Lung (tissue), 12 donors: ENCODE measurements around the gene AHCY. TPM values are rescaled to one million over a fixed set of nuclear protein-coding genes. Genes with fewer than 3 reads are reported as not detected.
A peak's percentile ranks its signal among the peaks of the same experiment; 100 is the strongest.
"Not testable (repeated sequence)": the region's sequence is repeated elsewhere in the genome, so short reads cannot be mapped to it uniquely, and the experiment has no call there.

ENCODE experiments used
- ATAC-seq: fragments of 200-7000 bp; cut with Tn5 transposase; one replicate; pipeline ENCODE4 v1.9.1; 2020; ENCODE audit warnings: moderate number of reproducible peaks; ENCODE audit not compliant: insufficient read depth, low FRiP score
- DNase-seq, 3 donors: peaks; one replicate each; pipeline ENCODE4 v3.0.0-alpha.2; 2013 to 2017
- H3K27ac ChIP-seq, 2 donors: one replicate each; pipeline ENCODE4 v1.5.1; 2013; ENCODE audit warnings: mild to moderate bottlenecking in 2 of 2, moderate library complexity in 2 of 2, control low read depth in 1 of 2, inconsistent platforms in 1 of 2, low read depth in 1 of 2, low read length in 1 of 2
- H3K27me3 ChIP-seq, 3 donors: one replicate each; pipeline ENCODE4 v1.5.1; 2013; ENCODE audit warnings: low read length in 2 of 3; ENCODE audit not compliant: control insufficient read depth in 3 of 3, insufficient read depth in 3 of 3
- H3K36me3 ChIP-seq, 4 donors: one replicate each; pipeline ENCODE4 v1.5.1; 2013; ENCODE audit warnings: low read length in 4 of 4, mild to moderate bottlenecking in 1 of 4, moderate library complexity in 1 of 4; ENCODE audit not compliant: control insufficient read depth in 4 of 4, insufficient read depth in 4 of 4
- H3K4me1 ChIP-seq, 5 donors: one replicate each; pipeline ENCODE4 v1.5.1; 2013; ENCODE audit warnings: low read length in 5 of 5, mild to moderate bottlenecking in 2 of 5, moderate library complexity in 1 of 5; ENCODE audit not compliant: control insufficient read depth in 5 of 5, insufficient read depth in 5 of 5
- H3K4me3 ChIP-seq: one replicate; pipeline ENCODE4 v1.5.1; 2013; ENCODE audit warnings: mild to moderate bottlenecking, control low read depth, moderate library complexity
- H3K9ac ChIP-seq, 2 donors: one replicate each; pipeline ENCODE4 v1.5.1; 2013; ENCODE audit warnings: low read length in 2 of 2, control low read depth in 1 of 2; ENCODE audit not compliant: insufficient read depth in 1 of 2
- H3K9me3 ChIP-seq, 4 donors: one replicate each; pipeline ENCODE4 v1.5.1; 2013; ENCODE audit warnings: low read length in 3 of 4, mild to moderate bottlenecking in 1 of 4, moderate library complexity in 1 of 4; ENCODE audit not compliant: control insufficient read depth in 4 of 4, insufficient read depth in 3 of 4
- CTCF ChIP-seq: IDR thresholded peaks from 2 replicates; pipeline ENCODE4 v1.5.1; 2012; ENCODE audit warnings: mild to moderate bottlenecking; ENCODE audit errors: control extremely low read depth, extremely low read depth
- WGBS, 2 donors: extraction: QIAGEN DNeasy Blood & Tissue Kit; methylation state at CpG; one replicate each; pipeline ENCODE4 v1.1.7; 2013; 5-methylcytosine and 5-hydroxymethylcytosine counted together
- polyA plus RNA-seq, 2 donors: library from polyadenylated mRNA; stranded (reverse); fragments of 200-250 nt; gene quantifications; one replicate each; pipeline ENCODE4 v1.2.1, GENCODE V29; 2013
- total RNA-seq, 2 donors: library from RNA; depleted of rRNA in 1 of 2; stranded (reverse); fragments of >200 nt in 1 of 2; gene quantifications; one replicate each; pipeline ENCODE4 v1.2.1, GENCODE V29; 2014 to 2021
- donor health status: control.
- donor health status: control.
- donor health status: Bipolar disorder and iron deficiency.
- donor health status: healthy.
- donor health status: DM: yes; HTN: yes; CAD: no.

Gene AHCY
- total and polyA plus RNA-seq, 4 donors = 40.2 to 116 (median 105) TPM

DNA sequence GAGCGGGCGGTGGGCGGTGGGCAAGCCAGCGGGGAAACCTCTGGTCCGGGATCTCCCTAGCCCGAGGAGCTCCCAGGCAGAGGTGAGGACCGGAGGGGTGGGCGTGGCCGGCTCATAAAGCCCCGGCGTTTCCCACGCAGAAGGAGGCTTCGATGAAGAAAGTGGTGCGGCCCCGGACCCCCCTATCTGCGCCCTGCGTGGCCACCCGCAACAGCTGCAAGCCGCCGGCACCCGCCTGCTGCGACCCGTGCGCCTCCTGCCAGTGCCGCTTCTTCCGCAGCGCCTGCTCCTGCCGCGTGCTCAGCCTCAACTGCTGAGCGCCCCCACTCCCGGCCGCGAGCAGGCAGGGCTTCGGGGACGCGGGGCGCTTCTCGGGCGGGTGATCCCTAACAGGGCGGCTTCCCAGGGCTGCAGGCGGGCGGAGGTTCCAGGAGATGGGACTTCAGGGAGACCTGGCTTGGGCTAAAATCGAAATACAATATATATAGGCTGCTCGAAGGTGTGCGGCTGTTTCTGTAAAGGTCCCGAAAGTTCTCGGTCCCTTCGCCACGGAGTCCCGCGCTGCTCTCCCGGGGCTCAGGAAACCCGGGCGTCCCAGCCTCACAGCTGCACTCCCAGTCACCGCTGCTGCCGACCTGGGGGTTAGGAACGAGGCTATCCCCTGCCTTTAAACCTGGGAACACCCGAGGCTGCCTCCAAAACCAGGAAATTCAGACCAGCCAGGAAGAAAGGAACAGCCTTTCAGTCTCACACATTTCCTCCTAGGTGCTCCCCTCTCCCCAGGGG lies 34.1 kb downstream of the AHCY start:
- DNase-seq = peak; percentile 36 to 64 (median 49)
- no peak for ATAC-seq

GRCh38 chr20:34268145-34268544 lies 35.0 kb downstream of the AHCY start:
- WGBS, 2 donors = 96 to 97% methylated on average over 12 of the region's 12 CpGs
- Histone ChIP-seq H3K36me3 (no peaks in the 10 kb centered on the region), H3K27me3 (no peaks in the 10 kb centered on the region), H3K4me3 (no peak overlapping the region), H3K9me3 (no peaks in the 10 kb centered on the region), H3K27ac (no peak overlapping the region), H3K9ac (no peak overlapping the region), H3K4me1 (peaks cover 0 to 6% (median 2%) of the 10 kb centered on the region in 5 donors)
- TF ChIP-seq CTCF = no peak
- ATAC-seq = no peak
- no peak for DNase-seq

More for the DNA sequence above, 34.1 kb downstream of the AHCY start:
- Histone ChIP-seq H3K9ac (no peak overlapping the region), H3K9me3 (no peaks in the 10 kb centered on the region), H3K27me3 (no peaks in the 10 kb centered on the region), H3K4me1 (peaks cover 0 to 6% (median 2%) of the 10 kb centered on the region in 5 donors), H3K27ac (no peak overlapping the region), H3K36me3 (no peaks in the 10 kb centered on the region), H3K4me3 (no peak overlapping the region)
- TF ChIP-seq CTCF = no peak
- WGBS, 2 donors = 12 to 13% methylated on average over 57 to 58 of the region's 58 CpGs

DNA sequence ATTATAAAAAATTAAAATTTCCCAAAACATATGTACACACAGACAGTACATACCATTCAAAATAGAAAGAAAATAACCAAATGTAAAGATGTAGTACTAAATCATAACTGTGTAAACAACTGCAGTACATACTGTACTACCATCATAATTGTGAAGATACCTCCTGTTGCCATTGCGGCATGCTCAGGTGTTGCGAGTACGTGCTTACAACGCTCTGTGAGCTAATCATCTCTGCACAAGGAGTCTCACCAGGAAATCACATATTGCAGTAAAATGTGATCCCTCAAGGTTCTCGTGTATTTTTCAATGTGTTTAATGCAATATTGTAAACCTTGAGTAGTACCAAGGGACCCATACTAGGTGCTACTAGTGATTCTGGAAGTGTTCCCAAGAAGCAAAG lies 39.0 kb downstream of the AHCY start:
- Histone ChIP-seq H3K4me3 (no peak overlapping the region), H3K9me3 (no peaks in the 10 kb centered on the region), H3K4me1 (peaks cover 0 to 11% (median 4%) of the 10 kb centered on the region in 5 donors), H3K9ac (no peak overlapping the region), H3K27me3 (no peaks in the 10 kb centered on the region), H3K36me3 (no peaks in the 10 kb centered on the region), H3K27ac (no peak overlapping the region)
- DNase-seq (no peak), ATAC-seq (no peak)
- 64 to 94% methylated on average over 5 of the region's 5 CpGs for WGBS, 2 donors
- TF ChIP-seq CTCF = no peak

GRCh38 chr20:34263468-34263867 lies 39.7 kb downstream of the AHCY start:
- not testable (repeated sequence) for ATAC-seq, H3K36me3 ChIP-seq, H3K9me3 ChIP-seq, H3K4me1 ChIP-seq, H3K27ac ChIP-seq, H3K4me3 ChIP-seq, H3K27me3 ChIP-seq, H3K9ac ChIP-seq, DNase-seq
- WGBS, 2 donors = 98% methylated on average over 8 of the region's 8 CpGs
